ENCODE measurements around the gene ULK2.

The ULK2 gene

GRCh38 chr17:19860647-19861177 lies 7.0 kb downstream of the ULK2 start:
- DNase-seq: peak in 3 of 6 experiments; percentile 35 to 67 (median 48)

GRCh38 chr17:19857640-19858039 lies 10.1 kb downstream of the ULK2 start:
- DNase-seq: no peak

DNA sequence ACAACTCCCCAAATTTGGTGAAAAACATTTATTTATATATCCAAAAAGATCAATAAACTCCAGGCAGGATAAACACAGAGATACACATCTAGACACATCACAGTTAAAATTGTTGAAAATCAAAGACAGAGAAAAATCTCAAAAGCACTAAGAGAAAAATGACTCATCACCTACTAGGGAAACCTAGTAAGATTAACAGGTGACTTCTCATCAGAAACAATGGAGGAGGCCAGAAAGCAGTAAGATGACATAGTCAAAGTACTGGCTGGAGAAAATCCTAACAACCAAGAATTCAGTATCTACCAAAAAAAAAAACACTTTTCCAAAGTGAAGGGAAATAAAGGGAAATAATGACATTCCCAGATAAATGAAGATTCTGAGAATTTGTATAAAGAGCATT lies 33.8 kb downstream of the ULK2 start:
- DNase-seq: no peak

DNA sequence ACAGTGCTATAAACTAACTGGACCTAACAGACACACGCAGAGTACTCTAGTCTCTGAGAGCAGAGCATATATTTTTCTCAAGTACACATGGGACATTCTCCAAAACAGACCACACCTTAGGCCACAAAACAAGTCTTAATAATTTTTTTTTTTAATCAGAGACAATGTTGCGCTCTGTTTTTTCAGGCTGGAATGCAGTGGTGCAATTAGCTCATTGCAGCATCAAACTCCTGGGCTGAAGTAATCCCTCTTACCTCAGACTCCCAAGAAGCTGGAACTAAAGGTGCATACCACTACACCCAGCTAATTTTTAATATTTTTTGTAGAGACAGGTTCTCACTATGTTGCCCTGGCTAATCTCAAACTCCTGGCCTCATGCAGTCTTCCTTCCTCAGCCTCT lies 37.7 kb downstream of the ULK2 start:
- DNase-seq: no peak

GRCh38 chr17:19812407-19812806 lies 55.3 kb downstream of the ULK2 start:
- peak in 3 of 6 experiments; percentile 18 to 37 (median 30) for DNase-seq

GRCh38 chr17:19805006-19805405 lies 62.7 kb downstream of the ULK2 start:
- no peak for DNase-seq

DNA sequence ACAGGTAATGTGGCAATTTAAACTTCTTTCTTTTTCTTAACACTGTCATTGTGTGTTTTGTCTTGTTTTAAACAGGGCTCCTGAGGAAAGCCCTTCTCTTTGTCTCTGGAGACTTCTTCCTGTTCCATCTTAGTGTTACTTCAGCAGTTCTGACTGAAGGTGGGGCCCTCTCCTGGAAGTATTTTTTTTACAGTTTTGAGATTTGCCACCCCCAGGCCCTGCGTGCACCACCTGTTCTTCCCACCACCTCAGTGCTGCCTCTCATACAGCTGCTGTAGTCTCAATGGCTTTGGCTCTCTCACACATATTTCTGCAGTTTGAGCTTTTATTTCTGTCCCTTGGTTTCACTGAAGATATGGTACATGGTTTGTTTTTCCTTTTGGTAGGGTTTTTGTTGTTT lies 67.2 kb downstream of the ULK2 start:
- DNase-seq: peak in 3 of 6 experiments; percentile 11 to 31 (median 20)

DNA sequence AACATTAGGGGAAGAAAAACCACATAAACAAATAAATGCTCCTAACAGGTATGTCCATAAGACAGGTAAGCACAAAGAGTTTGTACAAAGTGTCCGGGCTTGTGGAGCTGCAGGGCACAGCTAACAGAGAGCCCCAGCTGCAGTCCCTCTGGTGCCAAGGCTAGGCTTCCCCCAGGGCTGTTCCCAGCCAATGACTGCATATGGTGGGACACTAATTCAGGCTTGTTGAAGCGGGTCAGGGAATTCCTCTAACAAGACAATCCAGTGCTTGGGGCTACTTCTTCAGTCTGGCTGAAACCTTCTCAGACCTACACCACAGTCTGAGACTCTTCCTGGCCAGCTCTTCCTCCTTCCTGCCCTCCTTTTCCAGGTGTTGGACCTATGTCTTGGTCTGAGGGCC lies 67.9 kb downstream of the ULK2 start:
- no peak for DNase-seq

- no peak for DNase-seq
Measured at GRCh38 chr17:19796457-19796856, 71.3 kb downstream of the ULK2 start.

GRCh38 chr17:19791918-19792550 lies 75.7 kb downstream of the ULK2 start:
- no peak for DNase-seq

- DNase-seq: no peak
Measured at GRCh38 chr17:19787733-19788357, 79.9 kb downstream of the ULK2 start.

- no peak for DNase-seq
Measured at GRCh38 chr17:19785854-19786253, 81.9 kb downstream of the ULK2 start.

DNA sequence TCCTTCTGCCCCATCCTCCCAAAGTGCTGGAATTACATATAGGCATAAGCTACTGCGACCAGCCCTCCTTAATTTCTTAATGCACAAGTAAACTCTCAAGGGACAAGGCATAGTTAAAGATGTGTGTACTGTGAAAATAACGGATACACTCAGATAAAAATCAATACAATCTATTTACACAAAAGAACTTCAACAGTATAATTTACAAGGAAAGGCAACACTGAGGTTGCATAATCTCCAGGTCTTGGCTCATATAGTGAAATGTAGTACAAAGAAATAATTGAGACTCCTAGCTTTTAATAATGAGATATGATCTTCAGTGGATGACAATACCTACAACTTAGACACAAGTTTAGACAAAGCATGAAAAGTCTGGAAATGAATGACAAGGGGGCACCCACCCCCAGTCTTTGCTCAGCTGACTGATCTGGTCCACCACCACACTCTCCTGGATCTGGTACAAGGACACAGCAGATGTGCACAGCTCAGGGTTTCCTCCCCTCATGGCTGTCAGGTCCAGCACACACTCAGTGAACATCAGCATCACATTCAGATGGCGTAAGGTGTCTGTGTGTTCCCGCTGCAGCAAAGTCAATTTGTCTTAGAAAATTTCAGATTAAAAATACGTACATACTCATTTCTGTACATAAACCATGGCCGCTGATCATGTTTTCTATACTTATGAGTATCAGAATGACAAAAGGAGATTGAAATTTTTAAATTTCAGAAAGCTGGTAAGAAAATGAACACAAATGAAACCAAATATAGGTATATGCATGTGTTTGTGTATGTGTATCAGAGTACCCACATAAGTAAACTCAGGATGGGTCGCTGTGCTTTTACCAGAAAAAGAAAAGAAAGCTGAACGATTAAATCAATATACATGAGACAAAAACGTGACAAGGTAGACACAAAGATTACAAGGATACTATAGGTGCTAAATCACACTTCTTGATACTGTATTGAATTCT lies 86.0 kb downstream of the ULK2 start:
- no peak for DNase-seq

- no peak for DNase-seq
Measured at GRCh38 chr17:19780846-19781245, 86.9 kb downstream of the ULK2 start.

DNA sequence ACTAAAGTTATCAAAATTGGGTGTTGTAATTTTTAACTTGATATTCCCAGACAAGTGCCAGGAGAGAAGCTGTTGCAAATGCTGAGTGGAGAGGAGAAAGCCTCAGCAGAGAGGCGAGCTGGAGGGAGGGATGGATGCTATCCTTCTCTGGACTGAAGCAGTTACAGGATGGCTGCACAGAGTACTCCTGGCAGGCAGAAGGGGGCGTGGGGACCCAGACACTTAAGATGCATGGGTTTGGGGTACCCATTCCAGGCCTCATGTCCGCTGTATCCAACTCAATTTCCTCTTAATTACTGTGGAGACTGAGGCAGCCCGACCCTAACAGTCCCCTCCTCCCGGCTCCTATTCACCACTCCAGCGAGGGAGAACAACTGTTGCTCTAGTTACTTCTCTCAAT lies 94.2 kb downstream of the ULK2 start:
- no peak for DNase-seq

- peak; percentile 27 to 91 (median 66) for DNase-seq
Measured at GRCh38 chr17:19771971-19772630, 95.6 kb downstream of the ULK2 start.

DNA sequence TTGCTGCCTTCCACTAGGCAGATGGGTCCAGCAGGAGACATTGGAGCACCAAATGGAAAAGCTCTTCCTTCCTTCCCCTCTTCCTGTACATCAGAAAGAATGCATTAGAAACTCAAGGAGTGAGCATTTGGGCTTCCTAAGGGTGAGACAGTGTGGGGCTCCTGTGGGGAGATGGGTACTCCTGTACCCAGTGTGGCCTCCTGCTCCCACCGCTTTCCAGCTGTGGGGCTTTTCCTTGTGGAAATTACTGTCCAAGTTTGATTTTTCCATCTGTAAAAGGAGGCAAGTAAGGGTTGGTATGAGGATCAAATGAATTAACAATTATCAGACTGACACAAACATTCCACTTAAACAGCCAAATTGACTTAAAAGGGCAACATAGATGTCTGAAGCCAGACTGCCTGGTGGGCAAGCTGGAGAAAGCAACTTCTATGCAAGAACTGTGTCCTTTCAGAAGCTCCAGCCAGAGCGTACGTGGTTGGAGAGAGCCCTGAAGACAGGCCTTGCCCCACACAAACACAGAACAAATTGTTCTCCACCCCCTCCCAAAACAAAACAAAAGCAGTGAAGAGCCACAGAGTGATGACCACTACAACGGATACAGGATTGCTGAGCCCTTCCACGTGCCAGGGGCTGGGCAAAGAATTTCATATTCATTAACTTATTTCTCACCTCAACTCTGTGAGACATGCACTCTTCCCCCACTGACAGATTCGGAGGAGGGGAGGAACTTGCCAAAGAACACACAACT lies 96.6 kb downstream of the ULK2 start:
- DNase-seq: no peak

GRCh38 chr17:19769946-19770652 lies 97.6 kb downstream of the ULK2 start:
- no peak for DNase-seq

DNA sequence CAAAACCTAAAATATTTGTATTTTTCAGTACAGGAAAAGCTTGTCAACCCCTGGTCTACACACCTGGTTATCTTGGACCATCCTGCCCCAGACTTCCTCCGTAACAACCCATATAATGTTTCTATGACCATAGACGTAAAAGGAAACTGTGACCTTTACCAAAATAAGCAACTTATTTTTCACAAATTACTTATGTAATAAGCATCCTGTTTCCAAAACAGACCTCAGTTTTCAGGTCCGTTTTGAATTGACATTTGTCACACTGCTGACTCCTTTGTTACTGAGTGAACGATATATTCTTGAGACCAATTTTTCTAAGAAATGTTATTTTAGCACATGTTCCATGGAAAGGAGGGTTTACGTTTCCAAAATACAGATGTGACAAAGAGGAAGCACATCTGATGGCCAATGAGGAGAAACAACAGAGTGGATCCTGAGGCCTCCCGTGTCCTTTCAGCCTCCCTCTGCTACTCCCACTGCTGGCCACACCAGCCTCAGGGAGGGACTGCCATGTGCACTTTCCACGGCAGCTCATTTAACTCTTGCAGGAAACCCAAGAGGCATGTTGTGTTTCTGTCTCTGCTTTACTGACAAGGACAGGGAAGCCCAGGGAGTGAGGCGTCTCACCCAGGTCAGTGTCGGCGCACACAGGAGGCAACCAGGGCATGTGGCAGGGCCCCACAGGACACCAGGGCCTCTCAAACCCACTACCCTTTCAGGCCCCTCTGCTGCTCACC lies 99.5 kb downstream of the ULK2 start:
- DNase-seq: peak in 3 of 6 experiments; percentile 16 to 46 (median 33)

DNA sequence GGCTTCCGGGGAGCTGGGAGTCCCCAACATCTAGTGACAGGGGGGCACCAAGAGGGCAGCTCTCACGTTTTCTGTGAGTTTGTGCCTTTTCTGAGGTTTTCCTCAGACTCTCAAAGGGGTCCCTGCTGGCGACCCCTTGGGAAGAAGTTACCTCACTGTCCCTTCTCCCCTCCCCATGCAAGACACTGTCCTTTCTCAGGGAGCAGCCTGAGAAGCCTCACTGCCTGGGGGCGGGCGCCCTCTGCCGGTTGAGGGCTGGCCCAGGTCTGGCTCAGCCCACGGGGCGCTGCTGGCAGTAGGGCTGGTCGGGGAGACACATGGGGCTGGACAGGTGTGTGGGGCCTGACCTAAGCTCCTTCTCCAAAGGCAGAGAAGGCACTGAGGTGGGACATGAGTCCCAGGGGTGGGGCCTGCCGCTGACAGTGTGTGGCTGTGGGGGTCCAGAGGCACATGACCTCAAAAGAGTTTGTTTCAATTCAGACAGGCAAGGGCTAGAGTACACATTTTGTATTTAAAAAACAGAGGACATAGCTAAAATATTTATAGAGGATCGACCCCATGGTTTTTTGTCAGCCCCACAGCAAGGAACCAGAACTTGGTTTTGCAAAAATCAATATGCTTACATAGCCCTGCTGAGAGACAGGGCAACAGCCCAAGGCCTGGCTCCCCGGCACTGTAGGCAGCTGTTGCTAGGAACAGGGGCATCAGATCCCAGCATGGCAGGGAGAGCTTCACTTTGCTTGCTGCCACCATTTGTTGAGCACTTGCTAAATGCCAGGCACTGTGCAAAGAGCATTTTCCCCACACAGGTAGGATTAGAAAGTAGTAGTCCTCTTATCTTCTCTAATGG lies 101.1 kb downstream of the ULK2 start:
- DNase-seq: peak; percentile 31 to 83 (median 68)

Measured in stimulated activated naive CD4-positive, alpha-beta T cell (primary cell).